Mucosa of rectum (tissue), 2 donors: Measurements from ENCODE around the gene BLMH.

ENCODE experiments used
- H3K27ac ChIP-seq, 2 donors: one replicate each; pipeline ENCODE4 v1.7.0; 2013; ENCODE audit warnings: inconsistent platforms in 2 of 2, low read depth in 2 of 2, low read length in 2 of 2
- H3K27me3 ChIP-seq, 2 donors: one replicate each; pipeline ENCODE4 v1.7.0; 2013; ENCODE audit warnings: low read length in 2 of 2; ENCODE audit not compliant: control insufficient read depth in 2 of 2, insufficient read depth in 2 of 2
- H3K36me3 ChIP-seq, 2 donors: one replicate each; pipeline ENCODE4 v1.7.0; 2013; ENCODE audit warnings: low read length in 2 of 2; ENCODE audit not compliant: control insufficient read depth in 2 of 2, insufficient read depth in 2 of 2
- H3K4me1 ChIP-seq, 2 donors: one replicate each; pipeline ENCODE4 v1.7.0; 2013; ENCODE audit warnings: low read length in 2 of 2, mild to moderate bottlenecking in 1 of 2; ENCODE audit not compliant: control insufficient read depth in 2 of 2, insufficient read depth in 2 of 2
- H3K4me3 ChIP-seq, 2 donors: one replicate each; pipeline ENCODE4 v1.7.0; 2013; ENCODE audit warnings: low read length in 2 of 2
- H3K9ac ChIP-seq, 2 donors: one replicate each; pipeline ENCODE4 v1.7.0; 2013; ENCODE audit warnings: low read length in 2 of 2, low read depth in 1 of 2, mild to moderate bottlenecking in 1 of 2
- H3K9me3 ChIP-seq, 2 donors: one replicate each; pipeline ENCODE4 v1.7.0; 2013; ENCODE audit warnings: low read length in 2 of 2; ENCODE audit not compliant: control insufficient read depth in 2 of 2
- donor health status: healthy.
- donor health status: Normal muscosa, but diverticular disease.

Gene BLMH

DNA sequence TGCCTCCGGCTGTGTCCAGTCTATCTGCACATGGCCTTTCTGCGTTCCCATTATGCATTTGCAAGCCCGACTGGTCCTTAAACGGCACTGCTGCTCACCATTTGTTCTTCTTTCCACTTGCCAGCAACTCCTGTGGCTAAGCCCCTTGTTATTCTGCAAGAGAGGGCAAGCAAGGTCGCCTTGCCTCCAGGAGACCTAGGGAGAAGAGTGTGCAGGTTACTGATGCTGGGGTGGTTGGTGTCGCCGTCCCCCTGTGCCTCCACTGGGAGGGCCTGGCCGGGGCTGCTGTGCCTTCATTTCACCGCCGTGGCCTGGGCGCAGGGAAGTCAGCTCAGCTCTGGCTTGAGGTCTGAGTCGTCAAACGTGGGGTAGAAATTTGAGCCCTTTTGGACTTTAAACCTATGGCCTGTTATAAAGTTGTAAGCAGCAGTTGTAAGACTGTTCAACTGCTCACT lies 69.0 kb downstream of the BLMH start:
- Histone ChIP-seq H3K27ac (no peak overlapping the region), H3K4me1 (peaks cover 2 to 8% of the 10 kb centered on the region in 2 donors), H3K27me3 (no peaks in the 10 kb centered on the region), H3K9me3 (no peaks in the 10 kb centered on the region), H3K36me3 (no peaks in the 10 kb centered on the region), H3K4me3 (no peak overlapping the region), H3K9ac (no peak overlapping the region)

DNA sequence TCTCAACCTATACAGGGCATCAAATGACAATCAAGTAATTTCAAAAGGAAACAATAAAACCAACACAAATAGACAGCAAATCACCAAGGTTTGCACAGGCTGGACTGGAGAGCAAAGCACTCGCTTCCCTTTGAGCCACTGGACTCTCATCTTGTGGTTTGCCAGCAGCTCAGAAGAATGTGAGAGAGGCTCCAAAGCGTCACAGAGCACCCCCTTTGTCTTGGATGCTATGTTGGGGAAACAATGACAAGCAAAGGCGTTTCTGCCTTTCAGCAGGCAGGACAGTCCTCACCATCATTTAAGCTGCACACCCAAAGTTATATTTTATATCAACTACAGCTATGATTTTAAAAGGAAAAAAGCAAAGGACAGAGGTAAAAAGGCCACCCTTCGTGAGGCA lies 69.5 kb downstream of the BLMH start:
- H3K4me3 ChIP-seq: no peak overlapping the region
- H3K36me3 ChIP-seq: no peaks in the 10 kb centered on the region
- no peak overlapping the region for H3K27ac ChIP-seq
- H3K4me1 ChIP-seq: peaks cover 2 to 8% of the 10 kb centered on the region in 2 donors
- H3K27me3 ChIP-seq: no peaks in the 10 kb centered on the region
- no peak overlapping the region for H3K9ac ChIP-seq
- no peaks in the 10 kb centered on the region for H3K9me3 ChIP-seq

DNA sequence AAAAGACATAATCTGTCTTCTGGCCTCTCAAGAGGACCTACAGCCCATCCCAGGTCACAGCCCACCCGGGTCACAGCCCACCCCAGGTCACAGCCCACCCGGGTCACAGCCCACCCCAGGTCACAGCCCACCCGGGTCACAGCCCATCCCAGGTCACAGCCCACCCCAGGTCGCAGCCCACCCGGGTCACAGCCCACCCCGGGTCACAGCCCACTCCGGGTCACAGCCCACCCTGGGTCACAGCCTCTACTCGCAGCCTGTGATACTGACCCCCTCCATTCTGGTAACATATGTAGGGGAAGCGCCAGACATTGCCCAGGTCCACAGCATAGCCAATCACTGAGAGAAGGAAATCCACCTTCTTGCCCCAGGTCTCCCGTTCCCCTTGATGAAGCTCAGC lies 70.4 kb downstream of the BLMH start:
- no peaks in the 10 kb centered on the region for H3K27me3 ChIP-seq
- H3K27ac ChIP-seq: no peak overlapping the region
- no peaks in the 10 kb centered on the region for H3K9me3 ChIP-seq
- no peaks in the 10 kb centered on the region for H3K36me3 ChIP-seq
- peaks cover 2 to 8% of the 10 kb centered on the region in 2 donors for H3K4me1 ChIP-seq
- H3K4me3 ChIP-seq: no peak overlapping the region
- H3K9ac ChIP-seq: no peak overlapping the region

DNA sequence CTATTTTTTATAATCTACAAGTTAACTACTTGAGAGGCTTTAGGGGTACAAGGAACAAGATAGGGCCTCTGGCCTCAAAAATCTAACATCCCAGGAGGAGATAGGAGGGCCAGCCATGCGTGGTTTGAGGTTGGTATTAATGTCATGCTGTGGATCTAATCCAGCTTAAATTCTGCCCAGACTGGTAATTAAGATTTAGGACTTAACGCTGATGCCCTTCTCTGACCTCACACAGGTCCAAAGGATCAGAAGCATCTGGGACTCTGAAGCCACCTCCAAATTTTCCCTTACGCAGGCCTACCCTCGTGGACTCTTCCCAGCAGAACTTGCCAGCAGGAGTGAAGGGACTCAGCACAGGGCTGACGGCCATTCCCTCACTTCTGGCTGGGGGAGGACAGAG lies 71.3 kb downstream of the BLMH start:
- Histone ChIP-seq H3K9me3 (no peaks in the 10 kb centered on the region), H3K9ac (no peak overlapping the region), H3K27me3 (no peaks in the 10 kb centered on the region), H3K36me3 (no peaks in the 10 kb centered on the region), H3K4me1 (peaks cover 2 to 8% of the 10 kb centered on the region in 2 donors), H3K4me3 (no peak overlapping the region), H3K27ac (no peak overlapping the region)

DNA sequence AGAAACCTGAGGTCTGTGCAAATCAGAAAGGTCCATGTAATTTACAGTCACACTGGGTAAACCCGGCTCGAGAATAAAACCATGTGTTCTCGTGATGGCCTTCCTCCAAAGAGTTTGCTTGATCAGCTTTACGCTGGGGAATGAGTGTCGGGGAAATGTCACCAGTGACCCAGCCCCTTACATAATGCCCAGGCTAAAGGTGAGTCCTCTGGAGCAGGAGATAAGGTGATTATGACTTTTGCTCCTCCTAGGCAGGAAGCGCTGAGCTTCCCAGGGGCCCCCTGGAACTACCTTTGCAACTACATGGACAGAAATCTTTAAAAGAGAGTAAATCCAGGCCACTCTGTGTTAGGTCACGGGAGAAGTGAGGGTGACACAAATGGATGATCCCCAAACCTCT lies 71.9 kb downstream of the BLMH start:
- no peaks in the 10 kb centered on the region for H3K9me3 ChIP-seq
- H3K4me1 ChIP-seq: peaks cover 2 to 8% of the 10 kb centered on the region in 2 donors
- H3K4me3 ChIP-seq: no peak overlapping the region
- H3K9ac ChIP-seq: no peak overlapping the region
- no peaks in the 10 kb centered on the region for H3K36me3 ChIP-seq
- H3K27ac ChIP-seq: no peak overlapping the region
- no peaks in the 10 kb centered on the region for H3K27me3 ChIP-seq

DNA sequence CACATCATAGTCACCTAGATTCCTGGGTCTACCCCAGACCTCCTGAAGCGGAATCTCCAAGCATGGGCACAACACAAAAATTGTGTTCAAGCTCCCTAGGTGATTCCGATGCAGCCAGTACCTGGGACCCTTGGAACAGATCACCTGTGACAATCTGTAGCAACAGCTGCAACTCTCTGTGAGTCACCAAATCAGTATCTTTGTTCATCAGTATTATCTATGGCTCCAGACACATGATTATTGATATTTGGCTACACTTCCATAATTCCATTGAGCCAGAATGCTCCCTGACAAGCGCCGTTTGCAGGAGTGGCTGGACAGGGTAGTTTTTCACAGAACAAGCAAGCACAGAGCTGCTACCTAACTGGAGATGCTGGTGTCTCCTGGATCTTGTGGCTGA lies 72.4 kb downstream of the BLMH start:
- Histone ChIP-seq H3K9ac (no peak overlapping the region), H3K27ac (no peak overlapping the region), H3K4me3 (no peak overlapping the region), H3K9me3 (no peaks in the 10 kb centered on the region), H3K36me3 (no peaks in the 10 kb centered on the region), H3K4me1 (peaks cover 2 to 8% of the 10 kb centered on the region in 2 donors), H3K27me3 (no peaks in the 10 kb centered on the region)

DNA sequence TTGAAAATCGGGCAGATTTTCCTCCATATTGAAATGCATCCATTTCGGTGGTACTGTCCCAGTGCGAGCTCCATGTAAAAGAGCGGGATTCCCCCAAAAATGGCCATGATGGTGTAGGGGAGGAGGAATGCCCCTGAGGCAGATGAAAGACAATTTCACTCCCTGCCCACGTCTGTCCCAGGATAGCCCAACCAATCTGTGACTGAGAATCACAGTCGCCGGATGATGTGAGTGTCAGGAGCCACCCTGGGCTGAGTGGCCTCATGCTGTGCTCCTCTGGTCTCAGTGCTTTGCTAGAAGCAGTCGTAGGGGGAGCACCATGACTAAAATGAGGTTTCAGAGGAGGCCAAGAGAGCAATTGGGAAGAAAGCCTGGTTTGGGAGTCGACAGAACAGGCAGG lies 72.9 kb downstream of the BLMH start:
- Histone ChIP-seq H3K9me3 (no peaks in the 10 kb centered on the region), H3K36me3 (no peaks in the 10 kb centered on the region), H3K27me3 (no peaks in the 10 kb centered on the region), H3K4me1 (peaks cover 2 to 8% of the 10 kb centered on the region in 2 donors), H3K4me3 (no peak overlapping the region), H3K27ac (no peak overlapping the region), H3K9ac (no peak overlapping the region)

DNA sequence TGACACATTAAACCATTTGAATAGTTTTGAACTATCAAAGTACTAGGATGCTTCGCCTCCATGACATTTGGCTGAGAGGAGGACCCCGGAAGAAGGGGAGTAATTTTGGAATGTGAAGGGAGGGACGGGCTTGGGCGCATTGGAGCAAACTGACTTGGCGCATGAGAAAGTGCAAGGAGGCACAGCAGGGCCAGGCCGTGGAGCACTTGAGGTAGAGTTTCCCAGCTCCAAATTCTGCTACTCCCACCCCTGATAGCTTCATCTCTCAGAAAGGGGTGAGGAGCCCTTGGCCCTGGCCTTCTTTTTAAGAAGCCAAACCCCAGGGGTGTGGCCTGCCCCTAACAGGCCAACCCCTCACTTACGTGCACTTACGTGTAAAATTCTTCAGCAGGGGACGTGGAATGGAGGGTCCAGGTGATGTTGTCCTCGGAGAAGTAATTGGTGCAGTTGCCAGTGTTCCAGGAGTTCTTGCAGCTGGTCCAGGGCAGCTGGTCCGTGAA lies 73.9 kb downstream of the BLMH start:
- Histone ChIP-seq H3K27ac (no peak overlapping the region), H3K9me3 (no peaks in the 10 kb centered on the region), H3K4me3 (no peak overlapping the region), H3K4me1 (peaks cover 0 to 3% of the 10 kb centered on the region in 2 donors), H3K9ac (no peak overlapping the region), H3K27me3 (no peaks in the 10 kb centered on the region), H3K36me3 (no peaks in the 10 kb centered on the region)

DNA sequence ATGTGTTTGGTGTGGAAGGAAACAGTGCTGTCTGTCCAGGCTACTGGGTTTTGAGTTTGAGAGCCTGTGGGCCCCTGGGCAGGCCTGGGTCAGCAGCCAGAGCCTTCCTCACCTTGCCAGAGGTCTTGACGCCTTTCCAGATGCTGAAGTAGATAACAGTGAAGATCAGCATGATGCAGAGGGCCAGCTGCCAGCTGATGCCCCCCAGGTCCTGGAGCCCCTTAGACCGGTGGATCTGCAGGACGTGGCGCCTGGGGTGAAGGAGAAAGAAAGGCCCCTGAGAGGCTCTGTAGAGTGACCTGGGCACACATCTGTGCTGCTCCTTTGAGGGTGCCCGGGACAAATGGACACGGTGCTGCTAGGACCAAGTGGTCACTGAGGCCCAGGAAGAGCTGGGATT lies 74.7 kb downstream of the BLMH start:
- Histone ChIP-seq H3K36me3 (no peaks in the 10 kb centered on the region), H3K27me3 (no peaks in the 10 kb centered on the region), H3K27ac (no peak overlapping the region), H3K9ac (no peak overlapping the region), H3K9me3 (no peaks in the 10 kb centered on the region), H3K4me3 (no peak overlapping the region), H3K4me1 (no peaks in the 10 kb centered on the region)

DNA sequence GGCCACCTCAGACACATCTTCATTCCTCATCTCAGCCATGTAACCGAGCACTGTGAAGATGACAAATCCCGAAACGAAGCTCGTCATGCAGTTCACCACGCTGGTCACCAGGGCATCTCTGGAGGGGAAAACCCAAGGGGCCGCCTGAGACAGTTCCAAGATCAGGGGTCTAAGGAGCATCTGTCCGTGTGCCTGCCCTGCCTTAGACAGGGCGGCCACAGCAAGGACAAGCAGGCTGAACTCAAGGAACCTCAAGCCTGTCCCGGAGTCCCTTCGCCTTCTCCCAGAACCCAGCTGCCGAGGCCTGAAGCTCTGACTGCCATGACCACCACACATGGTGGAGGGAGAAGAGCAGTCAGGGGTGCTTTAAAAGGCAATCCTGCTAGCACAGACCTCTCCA lies 79.0 kb downstream of the BLMH start:
- Histone ChIP-seq H3K27me3 (no peaks in the 10 kb centered on the region), H3K36me3 (no peaks in the 10 kb centered on the region), H3K27ac (no peak overlapping the region), H3K9ac (no peak overlapping the region), H3K4me1 (no peaks in the 10 kb centered on the region), H3K9me3 (no peaks in the 10 kb centered on the region), H3K4me3 (no peak overlapping the region)

DNA sequence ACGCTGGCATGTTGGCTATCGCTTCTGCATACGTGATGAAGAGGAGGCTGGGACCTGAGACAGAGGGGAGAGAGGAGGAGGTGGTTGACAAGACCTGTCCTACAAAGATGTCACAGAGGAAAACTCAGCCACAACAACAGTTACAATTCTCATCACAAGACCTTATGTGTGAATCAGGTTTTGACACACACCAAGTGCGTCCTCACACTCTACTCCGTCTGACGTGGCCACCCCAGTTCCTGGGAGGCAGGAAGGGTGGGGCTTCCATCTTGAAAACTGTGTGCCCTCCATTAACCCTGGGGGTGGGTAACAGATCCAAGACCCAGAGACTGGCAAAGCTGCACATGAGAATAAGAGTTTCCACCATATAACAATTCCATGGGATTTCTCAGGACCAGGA lies 80.4 kb downstream of the BLMH start:
- Histone ChIP-seq H3K9me3 (no peaks in the 10 kb centered on the region), H3K9ac (no peak overlapping the region), H3K4me1 (no peaks in the 10 kb centered on the region), H3K36me3 (no peaks in the 10 kb centered on the region), H3K4me3 (no peak overlapping the region), H3K27ac (no peak overlapping the region), H3K27me3 (no peaks in the 10 kb centered on the region)
